Measurements from ENCODE around the gene TNIP1.

GRCh38 chr5:151024440-151025249 lies 56.2 kb downstream of the TNIP1 start:
- TF ChIP-seq POLR2A (IDR thresholded peaks at IDR 0.05) (no peak), POLR2AphosphoS5 (IDR thresholded peaks at IDR 0.05) (peak in 3 of 4 donors; percentile 2 to 8 (median 7)), CTCF (IDR thresholded peaks at IDR 0.05) (no peak), EP300 (IDR thresholded peaks at IDR 0.05) (no peak)

Measured in sigmoid colon (tissue), 4 donors.